Progenitor cell of endocrine pancreas (in vitro differentiated cells): Measurements from ENCODE around the gene AZIN2. TPM values are rescaled to one million over a fixed set of nuclear protein-coding genes. Genes with fewer than 3 reads are reported as not detected.

Experiments used
- DNase-seq: peaks from one replicate; pipeline ENCODE4 v3.0.0; 2021; ENCODE audit warnings: low spot score; ENCODE audit not compliant: unreplicated experiment
- H3K27ac Mint-ChIP-seq: 2 replicates; pipeline ENCODE4 v1.8.0; 2021; ENCODE audit warnings: mild to moderate bottlenecking, moderate library complexity, mixed read lengths
- H3K27me3 Mint-ChIP-seq: 2 replicates; pipeline ENCODE4 v1.8.0; 2021; ENCODE audit warnings: mixed read lengths
- H3K36me3 Mint-ChIP-seq: 2 replicates; pipeline ENCODE4 v1.8.0; 2022; ENCODE audit warnings: mixed read lengths; ENCODE audit not compliant: insufficient read depth
- H3K4me1 Mint-ChIP-seq: 2 replicates; pipeline ENCODE4 v1.8.0; 2021; ENCODE audit warnings: low read depth, mixed read lengths
- H3K4me3 Mint-ChIP-seq: 2 replicates; pipeline ENCODE4 v1.8.0; 2021; ENCODE audit warnings: low read depth, mild to moderate bottlenecking, moderate library complexity, mixed read lengths
- H3K9me3 Mint-ChIP-seq: 2 replicates; pipeline ENCODE4 v1.8.0; 2021; ENCODE audit warnings: low read depth, mixed read lengths
- CTCF ChIP-seq: fragments of 200-600 bp; sonication (generic); IDR thresholded peaks from one replicate; pipeline ENCODE4 v1.5.0; 2021; ENCODE audit warnings: antibody characterized with exemption, mild to moderate bottlenecking; ENCODE audit not compliant: unreplicated experiment
- total RNA-seq: library from RNA; stranded (reverse); gene quantifications from 2 replicates; pipeline ENCODE4 v1.2.1, GENCODE V29; 2021

The AZIN2 gene
- total RNA-seq, 1 donor from 2014 or later: 5.2 TPM

GRCh38 chr1:33096363-33097005, 15.5 kb downstream of the AZIN2 start:
- Mint-ChIP-seq H3K36me3 (no peaks in the 10 kb centered on the region), H3K27me3 (peaks cover 3% of the 10 kb centered on the region), H3K27ac (no peak overlapping the region), H3K4me1 (no peaks in the 10 kb centered on the region), H3K9me3 (no peaks in the 10 kb centered on the region), H3K4me3 (no peak overlapping the region)
- no peak for DNase-seq
- TF ChIP-seq CTCF: no peak

DNA sequence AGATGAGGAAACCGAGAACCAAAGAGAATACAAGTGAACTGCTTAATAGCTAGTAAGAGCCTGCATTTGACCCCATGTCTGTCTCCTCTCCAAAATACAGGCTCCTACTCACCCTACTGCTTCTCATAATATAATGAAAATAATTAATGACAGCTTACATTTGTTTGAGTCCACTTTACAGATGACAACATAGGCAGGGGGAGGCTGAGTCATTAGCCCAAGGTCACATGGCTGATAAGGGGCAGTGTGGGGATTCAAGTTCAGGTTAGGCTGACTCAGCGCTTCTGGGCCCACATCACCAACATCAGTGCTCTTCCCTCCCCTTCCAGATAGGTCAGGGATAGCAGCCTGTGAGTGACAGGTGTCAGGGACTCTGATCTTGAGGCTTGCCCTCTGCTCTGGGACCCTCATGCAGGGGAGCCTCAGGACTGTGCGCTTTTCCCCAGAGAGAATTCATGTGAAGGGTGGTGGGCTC, 16.2 kb downstream of the AZIN2 start:
- no peak overlapping the region for H3K4me3 Mint-ChIP-seq
- DNase-seq: no peak

GRCh38 chr1:33097762-33098161, 16.8 kb downstream of the AZIN2 start:
- H3K27me3 Mint-ChIP-seq: peaks cover 3% of the 10 kb centered on the region
- H3K36me3 Mint-ChIP-seq: no peaks in the 10 kb centered on the region
- no peaks in the 10 kb centered on the region for H3K9me3 Mint-ChIP-seq
- TF ChIP-seq CTCF: no peak
- no peak overlapping the region for H3K4me3 Mint-ChIP-seq
- H3K4me1 Mint-ChIP-seq: no peaks in the 10 kb centered on the region
- no peak for DNase-seq
- no peak overlapping the region for H3K27ac Mint-ChIP-seq

More for the DNA sequence above, 16.2 kb downstream of the AZIN2 start:
- Mint-ChIP-seq H3K9me3 (no peaks in the 10 kb centered on the region), H3K4me1 (no peaks in the 10 kb centered on the region), H3K27me3 (peaks cover 3% of the 10 kb centered on the region), H3K36me3 (no peaks in the 10 kb centered on the region), H3K27ac (no peak overlapping the region)
- TF ChIP-seq CTCF: no peak

DNA sequence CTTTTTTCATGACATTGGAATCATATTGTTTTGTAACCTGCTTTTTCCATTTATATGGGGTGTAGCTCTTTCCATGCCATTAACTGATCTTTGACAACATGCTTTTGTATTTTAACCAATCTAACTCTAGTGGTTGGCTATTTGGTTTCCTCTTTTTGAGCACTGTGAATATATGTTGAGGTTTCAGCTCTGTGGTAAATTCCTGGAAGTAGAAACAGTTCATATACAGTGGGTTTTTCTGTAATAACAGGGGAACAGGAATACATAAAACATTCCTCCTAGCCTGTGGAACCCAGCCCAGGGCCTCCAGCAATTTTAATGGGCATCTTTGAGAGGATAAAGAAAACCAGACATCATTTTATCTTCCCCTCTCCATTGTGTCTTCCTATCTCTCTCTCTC, 17.4 kb downstream of the AZIN2 start:
- H3K27ac Mint-ChIP-seq: no peak overlapping the region

More for the DNA sequence above, 17.4 kb downstream of the AZIN2 start:
- no peak for TF ChIP-seq CTCF
- Mint-ChIP-seq H3K4me1 (no peaks in the 10 kb centered on the region), H3K9me3 (no peaks in the 10 kb centered on the region), H3K36me3 (no peaks in the 10 kb centered on the region), H3K27me3 (peaks cover 3% of the 10 kb centered on the region), H3K4me3 (no peak overlapping the region)
- no peak for DNase-seq
